ENCODE results near the gene ZBTB9. TPM values are rescaled to one million over a fixed set of nuclear protein-coding genes. Genes with fewer than 3 reads are reported as not detected.

Gene ZBTB9
- total RNA-seq, 1 donor from 2014 or later = 4.1 TPM

DNA sequence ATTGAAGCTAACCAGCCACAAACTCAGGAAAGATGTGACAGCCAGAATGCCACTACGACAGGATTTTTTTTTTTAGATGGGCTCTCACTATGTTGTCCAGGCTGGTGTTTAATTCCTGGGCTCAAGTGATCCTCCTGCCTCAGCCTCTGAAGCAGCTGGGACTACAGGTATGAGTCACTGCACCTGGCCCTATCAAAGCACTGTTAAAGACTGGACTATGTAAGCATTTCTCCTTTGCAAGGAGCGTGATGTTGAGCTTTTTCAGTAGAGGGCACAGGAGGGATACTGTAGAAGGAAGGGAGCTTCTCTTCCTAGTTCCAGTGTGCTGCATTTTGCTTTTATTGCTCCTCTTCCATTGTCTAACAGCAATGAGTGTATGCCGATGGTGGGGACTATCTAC, 35.8 kb downstream of the ZBTB9 start:
- ATAC-seq (no peak), DNase-seq (ENCODE audit: missing footprints) (no peak)
- intact Hi-C loops (cut with DNase I) = no loop called here

DNA sequence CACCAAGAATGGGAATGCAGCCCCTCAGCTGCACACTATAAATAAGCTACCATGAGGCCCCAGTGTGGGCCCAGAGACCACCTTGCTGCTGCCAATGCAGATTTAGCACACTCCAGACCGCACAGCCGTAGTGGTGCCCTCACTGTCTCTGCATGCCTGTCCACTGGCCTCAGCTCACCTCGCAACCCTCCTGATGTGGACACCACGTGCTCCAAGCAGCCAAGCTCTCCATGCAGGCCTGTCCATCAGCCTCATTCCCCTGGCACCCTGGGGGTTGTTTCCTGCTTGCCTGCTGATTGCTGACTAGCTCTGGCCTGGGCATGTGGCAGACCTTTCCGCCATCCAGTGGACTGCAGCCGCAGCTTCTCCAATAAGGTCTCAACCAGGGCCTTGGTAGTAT, 36.2 kb downstream of the ZBTB9 start:
- no peak for DNase-seq (ENCODE audit: missing footprints)
- ATAC-seq = peak; percentile 44

DNA sequence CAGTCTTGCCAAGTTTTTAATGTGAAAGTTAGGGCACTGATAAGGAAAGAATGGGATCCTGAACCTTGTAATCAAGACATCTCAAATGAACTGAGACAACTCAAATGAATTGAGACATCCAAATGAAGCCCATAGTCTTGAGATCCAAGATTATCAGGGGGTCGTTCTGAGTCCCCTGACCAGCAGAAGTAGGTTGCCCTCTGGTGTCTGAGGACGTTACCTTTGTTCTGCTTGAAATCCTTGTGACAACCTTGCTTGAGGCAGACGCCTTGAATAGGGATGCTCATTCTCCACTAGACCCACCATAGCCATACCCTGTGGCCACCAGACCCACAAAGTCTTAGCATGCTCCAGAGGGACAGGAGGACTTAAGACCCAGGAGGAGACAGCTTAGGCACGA, 37.7 kb downstream of the ZBTB9 start:
- ATAC-seq (no peak), DNase-seq (ENCODE audit: missing footprints) (no peak)
- intact Hi-C loops (cut with DNase I) = no loop called here

More for the DNA sequence above, 36.2 kb downstream of the ZBTB9 start:
- intact Hi-C loops (cut with DNase I) = no loop called here

DNA sequence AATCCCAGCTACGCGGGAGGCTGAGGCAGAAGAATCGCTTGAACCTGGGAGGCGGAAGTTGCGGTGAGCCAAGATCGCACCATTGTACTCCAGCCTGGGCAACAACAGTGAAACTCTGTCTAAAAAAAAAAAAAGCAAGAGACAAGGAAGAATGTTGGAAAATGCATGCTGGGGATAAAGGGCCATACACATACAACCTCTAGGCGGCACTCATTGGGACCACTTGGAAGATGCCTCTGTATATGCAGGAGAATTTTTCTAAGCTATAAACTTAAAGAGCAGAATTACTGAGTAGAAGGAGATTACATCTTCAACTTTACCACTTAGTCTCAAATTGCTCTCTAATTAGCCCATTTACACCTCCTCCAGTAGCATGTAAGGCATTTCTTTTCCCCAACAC, 42.8 kb downstream of the ZBTB9 start:
- ATAC-seq (no peak), DNase-seq (ENCODE audit: missing footprints) (no peak)
- intact Hi-C loops (cut with DNase I) = no loop called here

DNA sequence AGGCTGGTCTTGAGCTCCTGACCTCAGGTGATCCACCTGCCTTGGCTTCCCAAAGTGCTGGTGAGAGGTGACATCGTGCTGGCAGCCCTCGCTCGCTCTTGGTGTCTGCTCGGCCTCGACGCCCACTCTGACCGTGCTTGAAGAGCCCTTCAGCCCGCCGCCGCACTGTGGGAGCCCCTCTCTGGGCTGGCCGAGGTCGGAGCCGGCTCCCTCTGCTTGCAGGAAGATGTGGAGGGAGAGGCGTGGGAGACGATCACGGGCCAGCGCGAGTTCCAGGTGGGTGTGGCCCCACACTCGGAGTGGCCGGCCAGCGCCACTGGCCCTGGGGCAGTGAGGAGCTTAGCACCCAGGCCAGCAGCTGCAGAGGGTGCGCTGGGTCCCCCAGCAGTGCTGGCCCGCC, 48.1 kb downstream of the ZBTB9 start:
- intact Hi-C loops (cut with DNase I) = no loop called here

DNA sequence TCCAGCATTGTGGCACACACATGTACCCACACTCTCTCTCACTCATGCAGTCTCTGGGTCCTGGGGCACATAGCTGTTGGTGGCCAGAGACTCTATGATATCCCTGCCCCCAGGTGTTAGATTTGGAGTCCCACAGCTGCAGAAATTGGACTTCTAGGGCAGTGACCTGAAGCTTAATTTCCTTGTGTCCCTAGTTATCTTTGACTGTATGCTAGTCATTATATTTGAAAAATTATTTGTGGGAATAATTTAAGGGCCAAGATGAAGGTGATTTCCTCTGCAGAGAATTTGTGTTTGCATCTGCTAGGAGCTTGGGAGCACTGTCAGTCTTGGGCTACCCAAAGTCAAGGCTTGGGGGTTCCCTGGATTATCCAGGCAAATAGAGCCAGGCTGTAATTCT, 50.1 kb downstream of the ZBTB9 start:
- intact Hi-C loops (cut with DNase I) = no loop called here
- ATAC-seq (no peak), DNase-seq (ENCODE audit: missing footprints) (no peak)

More for the DNA sequence above, 48.1 kb downstream of the ZBTB9 start:
- ATAC-seq (no peak), DNase-seq (ENCODE audit: missing footprints) (no peak)

DNA sequence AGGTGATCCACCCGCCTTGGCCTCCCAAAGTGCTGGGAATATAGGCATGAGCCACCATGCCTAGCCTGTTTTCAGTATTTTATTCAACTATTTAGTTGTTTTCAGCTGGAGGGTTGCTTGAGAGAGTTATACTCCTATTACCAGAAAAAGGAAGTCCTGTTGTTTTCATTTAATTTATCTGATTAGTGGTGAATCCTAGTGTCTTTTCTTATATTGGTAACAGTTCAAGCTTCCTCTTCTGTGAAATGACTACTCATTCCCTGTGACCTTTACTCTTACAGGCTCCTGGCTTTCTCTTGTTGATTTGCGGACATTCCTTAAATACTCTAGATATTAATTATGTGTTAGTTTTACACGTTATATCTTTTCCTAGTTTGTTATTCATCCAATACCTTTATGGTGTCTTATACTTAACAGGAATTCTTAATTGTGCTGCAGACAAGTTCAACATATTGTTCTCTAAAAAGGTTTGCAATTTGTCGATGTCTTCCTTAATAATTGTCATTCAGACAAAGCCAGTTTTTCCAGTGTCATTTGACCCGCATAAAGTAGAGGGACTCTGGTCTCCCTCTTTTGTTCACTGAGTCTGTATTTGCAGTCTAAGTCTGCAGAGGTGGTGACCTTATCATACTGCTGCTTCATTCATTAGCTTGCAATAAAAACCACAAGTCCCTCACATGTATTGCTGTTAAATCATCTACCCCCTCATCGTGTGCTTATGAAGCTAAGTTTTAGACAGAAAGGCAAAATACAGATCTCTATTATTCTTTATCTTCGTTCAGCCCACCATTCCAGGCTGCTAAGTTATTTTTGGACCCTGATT, 51.4 kb downstream of the ZBTB9 start:
- ATAC-seq (no peak), DNase-seq (ENCODE audit: missing footprints) (no peak)
- intact Hi-C loops (cut with DNase I) = no loop called here

Small RNA genes lying within 50 kb of the gene (microRNA-seq; reads per million reads assigned to microRNA genes)
- gene MIR5004 = not detected

Other genes starting within 250 kb of the ZBTB9 start
- gene HSD17B8, start 249.9 kb upstream of the ZBTB9 start, total RNA-seq = 25.0 TPM
- 27.7 TPM for gene RING1, start 246.1 kb upstream of the ZBTB9 start, total RNA-seq
- gene VPS52, start 182.7 kb upstream of the ZBTB9 start, total RNA-seq = 31.4 TPM
- 1,075 TPM for gene RPS18, start 182.5 kb upstream of the ZBTB9 start, total RNA-seq
- gene B3GALT4, start 177.5 kb upstream of the ZBTB9 start, total RNA-seq = 8.5 TPM
- gene WDR46, start 165.3 kb upstream of the ZBTB9 start, total RNA-seq = 15.9 TPM
- gene PFDN6, start 165.0 kb upstream of the ZBTB9 start, total RNA-seq = 57.8 TPM
- gene RGL2, start 155.6 kb upstream of the ZBTB9 start, total RNA-seq = 64.5 TPM
- gene TAPBP, start 140.5 kb upstream of the ZBTB9 start, total RNA-seq = 82.3 TPM
- gene ZBTB22, start 136.8 kb upstream of the ZBTB9 start, total RNA-seq = 10.8 TPM
- gene DAXX, start 131.6 kb upstream of the ZBTB9 start, total RNA-seq = 22.4 TPM
- gene KIFC1, start 62.8 kb upstream of the ZBTB9 start, total RNA-seq = 1.3 TPM
- gene PHF1, start 43.6 kb upstream of the ZBTB9 start, total RNA-seq = 43.5 TPM
- gene CUTA, start 36.5 kb upstream of the ZBTB9 start, total RNA-seq = 107 TPM
- gene SYNGAP1, start 34.5 kb upstream of the ZBTB9 start, total RNA-seq = 5.2 TPM
- gene BAK1, start 125.7 kb downstream of the ZBTB9 start, total RNA-seq = 25.4 TPM
- 8.0 TPM for gene ITPR3, start 166.7 kb downstream of the ZBTB9 start, total RNA-seq

All from Right ventricle myocardium inferior (tissue), 1 donor.